Measurements from ENCODE around the gene ABCB9. TPM values are rescaled to one million over a fixed set of nuclear protein-coding genes. Genes with fewer than 3 reads are reported as not detected.

ABCB9 gene
- total RNA-seq, 4 donors from 2014 or later, result 2.3 to 8.4 (median 3.5) TPM

DNA sequence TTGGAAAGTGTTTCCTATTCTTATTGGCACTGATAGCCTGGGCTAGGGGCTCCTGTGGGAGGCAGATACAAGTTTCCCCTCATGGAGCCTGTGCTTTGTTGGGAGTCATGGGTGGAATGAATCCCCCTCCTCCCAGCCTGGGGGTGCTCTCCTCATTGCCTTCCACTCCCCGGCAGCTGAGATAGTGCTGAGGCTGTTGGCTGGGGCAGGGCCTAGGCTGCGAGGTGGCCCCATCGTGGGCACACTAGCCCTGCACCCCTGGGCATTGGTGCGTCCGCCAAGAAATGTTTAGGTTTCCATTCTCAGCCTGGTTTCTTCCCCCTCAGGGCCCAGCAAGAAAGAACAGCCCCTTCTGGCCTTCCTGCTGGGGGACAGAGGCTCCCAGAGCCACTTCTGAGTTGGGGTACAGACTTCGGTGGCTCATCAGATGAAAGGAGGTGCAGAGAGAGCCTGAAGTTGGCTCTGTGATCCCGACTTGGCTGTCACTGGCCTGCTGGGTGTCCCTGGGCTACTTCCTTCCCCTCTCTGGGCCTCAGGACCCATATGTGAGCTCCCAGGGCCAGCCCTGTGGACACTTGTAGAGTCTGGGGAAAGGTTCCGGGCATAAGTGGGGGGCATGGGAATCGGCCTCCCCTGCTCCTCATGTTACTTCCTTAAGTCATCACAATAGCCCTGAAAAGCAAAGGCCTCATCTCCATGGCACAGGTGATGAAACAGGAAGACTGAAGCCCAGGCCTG lies 11.6 kb upstream of the ABCB9 start:
- H3K27ac ChIP-seq, result no peak overlapping the region
- WGBS, 2 donors (ENCODE audit: low coverage in 1 of 2), result 82% methylated on average over 2 of the region's 9 CpGs; no CpG with 5 or more reads in 1 of the 2 donors
- no peaks in the 10 kb centered on the region for H3K9me3 ChIP-seq
- TF ChIP-seq POLR2A (IDR thresholded peaks at IDR 0.05) (no peak), EP300 (IDR thresholded peaks at IDR 0.05) (no peak), POLR2AphosphoS5 (IDR thresholded peaks at IDR 0.05) (no peak)
- TF ChIP-seq, protein P1, sequence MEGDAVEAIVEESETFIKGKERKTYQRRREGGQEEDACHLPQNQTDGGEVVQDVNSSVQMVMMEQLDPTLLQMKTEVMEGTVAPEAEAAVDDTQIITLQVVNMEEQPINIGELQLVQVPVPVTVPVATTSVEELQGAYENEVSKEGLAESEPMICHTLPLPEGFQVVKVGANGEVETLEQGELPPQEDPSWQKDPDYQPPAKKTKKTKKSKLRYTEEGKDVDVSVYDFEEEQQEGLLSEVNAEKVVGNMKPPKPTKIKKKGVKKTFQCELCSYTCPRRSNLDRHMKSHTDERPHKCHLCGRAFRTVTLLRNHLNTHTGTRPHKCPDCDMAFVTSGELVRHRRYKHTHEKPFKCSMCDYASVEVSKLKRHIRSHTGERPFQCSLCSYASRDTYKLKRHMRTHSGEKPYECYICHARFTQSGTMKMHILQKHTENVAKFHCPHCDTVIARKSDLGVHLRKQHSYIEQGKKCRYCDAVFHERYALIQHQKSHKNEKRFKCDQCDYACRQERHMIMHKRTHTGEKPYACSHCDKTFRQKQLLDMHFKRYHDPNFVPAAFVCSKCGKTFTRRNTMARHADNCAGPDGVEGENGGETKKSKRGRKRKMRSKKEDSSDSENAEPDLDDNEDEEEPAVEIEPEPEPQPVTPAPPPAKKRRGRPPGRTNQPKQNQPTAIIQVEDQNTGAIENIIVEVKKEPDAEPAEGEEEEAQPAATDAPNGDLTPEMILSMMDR (IDR thresholded peaks at IDR 0.05), result no peak
- no peak overlapping the region for H3K4me3 ChIP-seq
- peaks cover 0 to 40% of the 10 kb centered on the region in 2 donors for H3K36me3 ChIP-seq
- peaks cover 2 to 75% (median 47%) of the 10 kb centered on the region in 3 donors for H3K4me1 ChIP-seq
- ATAC-seq, result no peak
- H3K27me3 ChIP-seq, result no peaks in the 10 kb centered on the region

DNA sequence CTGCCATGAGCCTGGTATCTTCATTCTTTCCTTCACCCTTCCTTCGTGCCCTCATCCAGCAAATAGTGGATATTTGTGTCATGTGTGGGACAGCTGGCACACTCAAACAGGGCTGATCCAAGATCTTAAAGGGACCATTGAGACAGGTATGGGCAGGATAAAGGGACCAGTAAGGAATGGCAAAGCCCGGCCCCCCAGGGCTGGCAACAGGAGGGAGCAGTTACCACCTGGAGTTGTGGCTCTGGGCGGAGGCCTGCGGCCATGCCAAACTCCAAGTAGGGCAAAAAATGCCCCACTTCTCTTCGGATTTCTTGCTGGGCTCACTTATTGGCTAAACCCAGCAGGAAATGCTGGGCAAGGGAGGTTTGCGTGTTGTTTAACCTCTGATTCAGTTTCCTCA lies 10.9 kb upstream of the ABCB9 start:
- no peak overlapping the region for H3K27ac ChIP-seq
- TF ChIP-seq POLR2A (IDR thresholded peaks at IDR 0.05), result no peak
- no peak for TF ChIP-seq EP300 (IDR thresholded peaks at IDR 0.05)
- no peak for TF ChIP-seq POLR2AphosphoS5 (IDR thresholded peaks at IDR 0.05)
- TF ChIP-seq, protein P1 (IDR thresholded peaks at IDR 0.05), result no peak
- H3K9me3 ChIP-seq, result no peaks in the 10 kb centered on the region
- no peak overlapping the region for H3K4me3 ChIP-seq
- no peak for ATAC-seq
- 87 to 89% methylated on average over 4 of the region's 6 CpGs for WGBS, 2 donors (ENCODE audit: low coverage in 1 of 2)
- peaks cover 0 to 33% of the 10 kb centered on the region in 2 donors for H3K36me3 ChIP-seq
- H3K4me1 ChIP-seq, result peaks cover 2 to 68% (median 41%) of the 10 kb centered on the region in 3 donors
- H3K27me3 ChIP-seq, result no peaks in the 10 kb centered on the region

DNA sequence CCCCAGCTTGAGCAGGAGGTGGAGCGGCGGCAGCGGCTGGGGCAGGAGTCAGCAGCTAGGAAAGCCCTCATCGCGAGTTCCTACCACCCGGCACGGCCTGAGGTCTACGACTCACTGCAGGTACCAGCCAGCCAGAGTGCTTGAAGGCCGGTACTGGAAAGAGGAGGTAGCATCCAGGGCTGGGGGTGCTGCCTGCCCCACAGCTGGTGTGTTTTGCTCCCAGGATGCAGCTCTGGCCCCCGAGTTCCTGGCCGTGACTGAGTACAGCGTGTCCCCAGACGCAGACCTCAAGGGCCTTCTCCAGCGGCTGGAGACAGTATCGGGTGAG lies 10.3 kb upstream of the ABCB9 start:
- no peaks in the 10 kb centered on the region for H3K9me3 ChIP-seq
- no peak for ATAC-seq
- H3K27me3 ChIP-seq, result no peaks in the 10 kb centered on the region
- H3K4me1 ChIP-seq, result peaks cover 0 to 63% (median 35%) of the 10 kb centered on the region in 3 donors
- no CpG with 5 or more reads among the region's 15 CpGs for WGBS, 2 donors (ENCODE audit: low coverage in 1 of 2)
- H3K36me3 ChIP-seq, result peaks cover 0 to 28% of the 10 kb centered on the region in 2 donors
- H3K4me3 ChIP-seq, result peak overlapping the region in 1 of 2 donors; percentile 94
- TF ChIP-seq POLR2A (IDR thresholded peaks at IDR 0.05) (no peak), EP300 (IDR thresholded peaks at IDR 0.05) (no peak), POLR2AphosphoS5 (IDR thresholded peaks at IDR 0.05) (no peak)
- TF ChIP-seq, protein P1 (IDR thresholded peaks at IDR 0.05), result no peak
- no peak overlapping the region for H3K27ac ChIP-seq

DNA sequence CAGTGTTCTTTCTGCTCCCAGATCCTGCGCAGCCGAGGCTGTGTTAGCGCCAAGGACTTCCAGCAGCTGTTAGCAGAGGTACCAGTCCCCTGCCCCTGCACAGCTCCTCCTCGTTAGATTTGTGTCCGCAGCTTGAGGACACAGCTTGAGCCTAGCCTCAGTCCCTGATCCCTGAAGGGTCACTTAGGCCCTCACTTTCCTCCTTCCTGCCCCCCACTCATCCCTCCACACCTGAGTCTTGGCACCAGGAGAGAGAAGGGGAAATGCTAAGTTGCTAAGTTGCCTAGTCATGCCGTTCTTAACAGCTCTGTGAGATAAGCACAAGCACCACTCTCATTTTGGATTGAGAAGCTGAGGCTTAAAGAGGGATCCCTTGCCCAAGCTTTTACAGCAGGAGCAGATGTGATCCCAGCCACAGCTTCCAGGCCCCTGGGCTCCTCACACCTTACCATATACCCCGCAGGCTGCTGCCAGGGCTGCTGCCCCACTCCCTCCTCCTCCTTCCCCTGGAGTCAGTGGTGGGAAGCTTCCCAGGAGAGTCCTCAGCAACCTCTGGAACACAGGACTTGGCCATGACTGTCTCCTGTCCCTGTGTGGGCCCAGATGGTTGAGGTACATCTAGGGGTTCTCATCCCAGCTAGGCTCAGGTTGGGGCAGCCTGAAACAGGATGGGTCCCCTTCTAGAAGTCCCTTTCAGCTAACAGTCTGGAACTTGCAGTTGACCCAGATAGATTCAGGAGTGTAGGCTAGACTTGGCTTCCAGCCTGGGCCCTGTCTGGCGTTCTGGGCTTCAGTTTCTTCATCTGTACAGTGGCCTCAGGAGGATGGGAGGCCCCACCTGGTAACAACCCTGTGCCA lies 9.8 kb upstream of the ABCB9 start:
- WGBS, 2 donors (ENCODE audit: low coverage in 1 of 2), result 0% methylated on average over 2 of the region's 8 CpGs; no CpG with 5 or more reads in 1 of the 2 donors
- Histone ChIP-seq H3K27ac (peak overlapping the region in 3 of 4 donors; percentile 95 to 99 (median 99)), H3K27me3 (no peaks in the 10 kb centered on the region), H3K4me1 (peaks cover 0 to 57% (median 31%) of the 10 kb centered on the region in 3 donors), H3K36me3 (peaks cover 0 to 27% of the 10 kb centered on the region in 2 donors), H3K9me3 (no peaks in the 10 kb centered on the region), H3K4me3 (peak overlapping the region; percentile 89 to 94)
- no peak for TF ChIP-seq EP300 (IDR thresholded peaks at IDR 0.05)
- TF ChIP-seq POLR2A (IDR thresholded peaks at IDR 0.05), result no peak
- TF ChIP-seq POLR2AphosphoS5 (IDR thresholded peaks at IDR 0.05), result no peak
- TF ChIP-seq, protein P1 (IDR thresholded peaks at IDR 0.05), result no peak
- ATAC-seq, result no peak

Data from gastroesophageal sphincter (tissue), 4 donors.